Aorta (tissue), 5 donors: ENCODE results near the gene DIPK1A. TPM values are rescaled to one million over a fixed set of nuclear protein-coding genes. Genes with fewer than 3 reads are reported as not detected.
A peak's percentile ranks its signal among the peaks of the same experiment; 100 is the strongest.

Experiments used
- ATAC-seq: fragments of 200-7000 bp; cut with Tn5 transposase; one replicate; pipeline ENCODE4 v1.9.1; 2022; ENCODE audit warnings: moderate library complexity; ENCODE audit not compliant: low FRiP score
- DNase-seq, 2 donors: peaks; one replicate each; pipeline ENCODE4 v3.0.0-alpha.2; 2020
- H3K27ac ChIP-seq, 2 donors: one replicate each; pipeline ENCODE4 v1.5.1; 2013; ENCODE audit warnings: low read length in 2 of 2, mild to moderate bottlenecking in 2 of 2, moderate library complexity in 2 of 2, control low read depth in 1 of 2, inconsistent platforms in 1 of 2, low read depth in 1 of 2
- H3K27me3 ChIP-seq, 2 donors: one replicate each; pipeline ENCODE4 v1.6.1; 2013; ENCODE audit warnings: control low read depth in 1 of 2, low read length in 1 of 2, mild to moderate bottlenecking in 1 of 2, moderate library complexity in 1 of 2; ENCODE audit not compliant: insufficient read depth in 2 of 2, control insufficient read depth in 1 of 2
- H3K36me3 ChIP-seq, 2 donors: one replicate each; pipeline ENCODE4 v1.6.1; 2013; ENCODE audit warnings: control low read depth in 1 of 2, low read length in 1 of 2, mild to moderate bottlenecking in 1 of 2; ENCODE audit not compliant: insufficient read depth in 2 of 2, control insufficient read depth in 1 of 2
- H3K4me1 ChIP-seq, 2 donors: one replicate each; pipeline ENCODE4 v1.6.1; 2013; ENCODE audit warnings: low read length in 2 of 2, control low read depth in 1 of 2, mild to moderate bottlenecking in 1 of 2, moderate library complexity in 1 of 2; ENCODE audit not compliant: insufficient read depth in 2 of 2, control insufficient read depth in 1 of 2
- H3K4me3 ChIP-seq, 2 donors: one replicate each; pipeline ENCODE4 v1.5.1; 2013; ENCODE audit warnings: low read length in 2 of 2, control low read depth in 1 of 2, mild to moderate bottlenecking in 1 of 2
- H3K9me3 ChIP-seq: one replicate; pipeline ENCODE4 v1.6.1; 2013; ENCODE audit warnings: mild to moderate bottlenecking, low read length; ENCODE audit not compliant: control insufficient read depth
- WGBS, 2 donors: extraction: QIAGEN DNeasy Blood & Tissue Kit; methylation state at CpG; one replicate each; pipeline ENCODE4 v1.1.7; 2013; 5-methylcytosine and 5-hydroxymethylcytosine counted together
- intact Hi-C, 2 donors: fragments of 100-400 bp; cut with DNase I; formaldehyde crosslinking; loops; one replicate each; pipeline versions ENCODE4 v1.14.2 to v1.15.0; 2022
- polyA plus RNA-seq, 2 donors: library from polyadenylated mRNA; stranded (reverse); fragments of 200-250 nt; gene quantifications; one replicate each; pipeline ENCODE4 v1.2.3, GENCODE V29; 2013
- total RNA-seq, 2 donors: library from RNA; stranded (reverse); fragmentation: NEBNext Ultra II Directional; extraction: Animal tissue kit (Norgen Biotek cat#: 25700); gene quantifications; one replicate each; pipeline ENCODE4 v1.2.1, GENCODE V29; 2021
- donor health status: healthy with polysubstance abuse.
- donor health status: Bipolar disorder and iron deficiency.
- donor health status: DM: no; HTN: no; CAD: no.
- donor health status: DM: no; HTN: no; CAD: no.
- donor health status: DM: yes; HTN: yes; CAD: no.

The DIPK1A gene
- total and polyA plus RNA-seq, 4 donors: 4.9 to 15.9 (median 10.8) TPM

DNA sequence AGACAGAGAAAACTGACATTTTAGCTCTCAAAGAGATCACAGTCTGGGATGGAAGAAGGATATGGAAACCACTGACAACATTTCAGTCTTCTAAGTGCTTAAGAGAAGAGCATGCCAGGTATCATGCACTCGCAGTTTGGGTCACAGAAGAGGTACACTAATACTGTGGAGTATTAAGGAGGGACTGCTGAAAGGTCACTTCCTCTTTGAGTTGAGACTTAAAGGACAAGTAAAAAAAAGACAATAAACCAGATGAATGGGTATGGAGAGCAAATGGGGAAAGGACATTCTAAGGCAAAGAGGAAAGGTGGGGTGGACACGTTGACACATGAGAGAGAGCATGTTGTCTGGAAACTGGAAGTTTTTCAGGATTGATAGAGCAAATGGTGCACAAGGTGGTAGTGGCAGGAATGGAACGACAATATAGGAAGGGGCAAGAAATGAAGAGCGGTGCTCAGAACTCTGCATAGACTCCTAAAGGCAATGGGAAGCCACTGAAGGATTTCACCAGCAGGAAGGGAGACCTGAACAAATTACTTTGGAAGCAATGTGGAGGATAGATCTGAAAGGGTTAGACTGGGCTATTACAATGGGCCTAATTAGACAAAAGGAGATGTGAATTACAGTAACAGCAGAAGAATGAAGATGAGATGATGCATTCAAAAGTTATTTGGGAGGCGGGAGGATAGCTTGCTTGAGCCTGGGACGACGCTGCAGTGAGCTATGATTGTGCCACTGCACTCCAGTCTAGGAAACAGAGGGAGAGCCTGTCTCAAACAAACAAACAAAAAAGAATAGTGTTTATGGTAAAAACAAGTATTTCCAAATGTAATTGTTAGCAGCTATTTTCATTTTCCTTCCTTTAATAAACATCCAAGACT lies 11.1 kb downstream of the DIPK1A start:
- 91% methylated on average over 7 of the region's 7 CpGs for WGBS, 2 donors
- Histone ChIP-seq H3K4me1 (no peaks in the 10 kb centered on the region), H3K36me3 (no peaks in the 10 kb centered on the region), H3K27ac (peak overlapping the region in 1 of 2 donors; percentile 63), H3K9me3 (no peaks in the 10 kb centered on the region), H3K27me3 (no peaks in the 10 kb centered on the region), H3K4me3 (no peak overlapping the region)
- DNase-seq (no peak), ATAC-seq (no peak)
- intact Hi-C loops: no loop called here

DNA sequence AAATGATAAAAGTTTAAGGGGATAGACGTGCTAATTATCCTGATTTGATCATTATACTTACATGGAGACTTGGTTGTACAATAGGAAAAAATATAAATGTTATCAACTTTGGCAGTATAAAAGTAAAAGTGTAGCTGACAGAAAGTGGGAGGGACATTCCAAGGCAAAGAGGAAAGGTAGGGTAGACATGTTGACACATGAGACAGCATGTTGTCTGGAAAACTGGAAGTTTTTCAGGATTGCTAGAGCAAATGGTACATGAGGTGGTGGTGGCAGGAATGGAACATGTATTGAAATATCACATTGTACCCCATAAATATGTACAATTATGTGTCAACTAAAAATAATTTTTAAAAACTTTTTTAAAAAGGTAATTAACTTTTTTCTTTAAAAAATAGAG lies 13.2 kb downstream of the DIPK1A start:
- H3K4me1 ChIP-seq: peaks cover 2 to 4% of the 10 kb centered on the region in 2 donors

DNA sequence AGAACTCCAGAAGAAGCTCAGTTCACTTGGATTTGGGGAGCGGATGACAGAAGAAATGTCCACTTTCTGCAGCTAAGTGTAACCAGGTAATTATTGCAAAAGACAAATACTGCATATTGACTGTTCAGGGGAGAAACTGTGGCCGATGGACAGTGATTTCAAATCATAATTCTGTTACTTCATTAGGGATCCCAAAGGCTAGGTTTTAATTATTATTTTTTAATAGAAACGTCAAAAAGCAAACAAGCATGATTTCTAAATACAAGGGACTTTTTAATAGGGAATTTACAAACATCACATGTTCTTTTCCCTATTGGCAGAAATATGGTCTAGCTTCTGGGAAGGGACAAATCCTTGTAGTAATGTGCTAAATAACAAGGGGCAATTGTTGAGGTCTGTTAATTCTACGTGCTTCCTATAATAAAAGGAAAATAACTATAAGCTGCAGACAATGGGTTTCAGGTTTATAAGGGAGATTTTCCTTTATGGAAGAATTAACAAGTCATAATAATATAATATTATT lies 15.5 kb downstream of the DIPK1A start:
- no peaks in the 10 kb centered on the region for H3K27me3 ChIP-seq
- H3K9me3 ChIP-seq: no peaks in the 10 kb centered on the region
- H3K4me1 ChIP-seq: peaks cover 2 to 4% of the 10 kb centered on the region in 2 donors
- H3K36me3 ChIP-seq: no peaks in the 10 kb centered on the region
- 82 to 86% methylated on average over 4 of the region's 4 CpGs for WGBS, 2 donors
- no peak overlapping the region for H3K27ac ChIP-seq
- H3K4me3 ChIP-seq: no peak overlapping the region
- DNase-seq: no peak
- no peak for ATAC-seq
- intact Hi-C loops: no loop called here

More for the DNA sequence above, 13.2 kb downstream of the DIPK1A start:
- no peaks in the 10 kb centered on the region for H3K9me3 ChIP-seq
- no peak overlapping the region for H3K4me3 ChIP-seq
- intact Hi-C loops: no loop called here
- H3K36me3 ChIP-seq: no peaks in the 10 kb centered on the region
- DNase-seq (no peak), ATAC-seq (no peak)
- 89 to 96% methylated on average over 1 of the region's 1 CpG for WGBS, 2 donors
- H3K27ac ChIP-seq: no peak overlapping the region
- H3K27me3 ChIP-seq: no peaks in the 10 kb centered on the region

DNA sequence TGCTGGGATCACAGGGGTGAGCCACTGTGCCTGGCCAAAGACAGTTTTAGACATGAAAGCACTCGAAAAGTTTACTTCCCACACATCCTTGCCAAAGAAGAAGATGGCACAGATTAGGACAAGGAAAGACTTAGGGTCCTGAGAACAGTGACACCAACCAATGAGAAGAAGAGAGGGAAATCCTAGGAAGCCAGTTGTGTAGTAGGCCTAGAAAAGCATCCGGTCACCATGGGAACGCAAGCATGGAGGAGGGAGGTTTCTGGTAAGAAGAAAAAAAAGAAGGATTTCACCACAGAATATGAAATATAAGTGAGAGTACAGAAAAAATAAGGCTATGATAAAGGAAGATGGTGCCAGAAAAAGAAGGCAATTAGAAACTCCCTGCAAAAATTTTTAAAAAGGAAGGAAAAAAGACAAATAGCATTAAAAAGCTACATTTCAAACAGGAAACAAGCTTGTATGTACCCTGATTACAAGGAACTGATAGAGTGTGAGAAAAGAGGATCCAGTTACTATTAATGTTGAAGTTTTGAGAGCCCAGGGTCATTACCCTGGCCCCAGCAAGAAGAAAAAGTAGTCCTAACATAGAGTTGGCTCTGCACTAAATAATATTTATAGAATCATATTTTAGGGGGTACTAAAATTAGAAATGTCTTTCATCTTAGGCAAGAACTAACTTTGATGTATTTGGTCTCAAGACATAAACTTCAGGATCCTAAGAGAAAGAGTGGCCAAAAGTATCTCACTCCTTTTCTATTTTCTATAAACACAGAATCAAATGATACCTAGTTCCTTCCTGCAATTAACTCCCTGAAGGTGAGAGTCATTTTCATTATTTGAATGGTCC lies 16.1 kb downstream of the DIPK1A start:
- Histone ChIP-seq H3K27me3 (no peaks in the 10 kb centered on the region), H3K4me1 (peaks cover 2 to 4% of the 10 kb centered on the region in 2 donors), H3K27ac (peak overlapping the region; percentile 76 to 83), H3K4me3 (no peak overlapping the region), H3K9me3 (no peaks in the 10 kb centered on the region), H3K36me3 (no peaks in the 10 kb centered on the region)
- DNase-seq (no peak), ATAC-seq (no peak)
- 71 to 74% methylated on average over 3 of the region's 3 CpGs for WGBS, 2 donors
- intact Hi-C loops: no loop called here

DNA sequence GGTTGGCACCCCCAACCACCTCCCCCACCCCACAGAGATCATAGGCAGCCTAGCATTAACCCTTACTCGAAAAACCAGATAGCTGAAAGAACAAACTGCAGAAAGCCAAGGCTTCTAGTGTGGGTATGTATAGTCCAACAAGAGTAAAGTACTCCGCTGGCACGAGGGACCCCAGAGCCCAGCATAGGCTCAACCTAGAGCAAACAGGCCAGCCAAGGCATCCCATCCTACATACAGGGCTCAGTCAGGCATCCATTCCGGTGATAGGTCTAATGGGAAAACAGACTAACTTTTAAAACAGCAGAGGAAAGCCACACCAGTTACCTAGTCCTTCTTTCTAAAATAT lies 17.8 kb downstream of the DIPK1A start:
- H3K36me3 ChIP-seq: no peaks in the 10 kb centered on the region
- no peaks in the 10 kb centered on the region for H3K27me3 ChIP-seq
- peak overlapping the region in 1 of 2 donors; percentile 42 for H3K27ac ChIP-seq
- H3K9me3 ChIP-seq: no peaks in the 10 kb centered on the region
- WGBS, 2 donors: 84 to 89% methylated on average over 4 of the region's 4 CpGs
- intact Hi-C loops: no loop called here
- no peak overlapping the region for H3K4me3 ChIP-seq
- no peak for DNase-seq
- peaks cover 2 to 6% of the 10 kb centered on the region in 2 donors for H3K4me1 ChIP-seq
- no peak for ATAC-seq

DNA sequence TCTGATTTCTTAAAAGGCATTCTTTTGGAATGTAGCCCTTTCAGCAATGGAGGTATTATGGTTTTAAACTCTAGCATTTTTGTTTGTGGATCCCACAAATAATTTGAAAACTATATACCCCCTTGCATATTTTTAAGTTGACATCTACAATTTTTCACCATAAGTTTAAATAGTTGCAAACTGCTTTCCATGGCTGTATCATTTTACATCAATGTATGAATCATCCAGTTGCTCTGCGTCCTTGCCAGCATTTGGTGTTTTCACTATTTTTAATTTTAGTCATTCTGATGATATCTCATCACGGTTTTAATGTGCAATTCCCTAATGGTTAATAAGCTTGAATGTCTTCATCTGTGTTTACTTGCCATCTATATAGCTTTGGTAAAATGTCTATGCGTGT lies 20.7 kb downstream of the DIPK1A start:
- no peaks in the 10 kb centered on the region for H3K36me3 ChIP-seq
- H3K4me3 ChIP-seq: no peak overlapping the region
- ATAC-seq: no peak
- intact Hi-C loops: no loop called here
- H3K27ac ChIP-seq: no peak overlapping the region
- peaks cover 4 to 6% of the 10 kb centered on the region in 2 donors for H3K4me1 ChIP-seq
- H3K9me3 ChIP-seq: no peaks in the 10 kb centered on the region
- no peaks in the 10 kb centered on the region for H3K27me3 ChIP-seq
- WGBS, 2 donors: 33 to 36% methylated on average over 3 of the region's 3 CpGs
- no peak for DNase-seq

DNA sequence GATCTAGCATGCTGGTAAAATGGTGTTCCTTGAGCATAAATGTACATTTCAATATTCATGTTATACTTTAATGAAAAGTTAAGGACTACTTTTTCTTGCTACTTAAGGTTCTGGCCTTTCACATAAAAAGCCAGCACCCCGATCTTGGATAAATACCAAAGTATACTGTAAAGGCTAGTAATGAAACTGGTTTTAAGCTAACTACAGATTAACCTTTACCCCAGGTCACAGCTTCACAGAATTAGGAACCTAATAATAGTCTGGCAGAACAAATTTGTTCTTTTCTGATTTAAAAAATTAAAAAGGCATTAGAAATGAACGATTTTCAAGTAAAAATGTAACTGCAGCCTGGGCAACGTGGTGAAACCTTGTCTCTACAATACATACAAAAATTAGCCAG lies 23.5 kb downstream of the DIPK1A start:
- peaks cover 3% of the 10 kb centered on the region in 2 donors for H3K4me1 ChIP-seq
- DNase-seq: no peak
- no peaks in the 10 kb centered on the region for H3K9me3 ChIP-seq
- H3K27ac ChIP-seq: no peak overlapping the region
- ATAC-seq: no peak
- H3K4me3 ChIP-seq: no peak overlapping the region
- WGBS, 2 donors: 64 to 66% methylated on average over 3 of the region's 3 CpGs
- H3K36me3 ChIP-seq: no peaks in the 10 kb centered on the region
- intact Hi-C loops: no loop called here
- H3K27me3 ChIP-seq: no peaks in the 10 kb centered on the region

DNA sequence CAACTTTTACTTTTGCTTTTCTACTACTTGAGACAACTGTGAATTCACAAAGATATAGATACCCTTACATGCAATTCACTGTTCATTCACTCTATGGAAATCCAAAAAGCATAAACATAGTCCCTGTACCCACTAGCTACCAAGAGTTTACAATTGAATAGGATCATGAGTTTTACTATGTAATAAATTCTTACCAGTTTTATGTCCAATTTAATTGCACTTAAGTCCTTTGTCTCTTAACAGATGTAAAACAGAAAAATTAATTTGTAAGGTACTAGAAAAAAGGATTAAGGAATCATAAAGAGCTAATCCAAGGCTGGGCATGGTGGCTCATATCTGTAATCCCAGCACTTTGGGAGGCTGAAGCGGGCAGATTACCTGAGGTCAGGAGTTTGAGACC lies 24.4 kb downstream of the DIPK1A start:
- intact Hi-C loops: no loop called here
- H3K36me3 ChIP-seq: no peaks in the 10 kb centered on the region
- ATAC-seq (no peak), DNase-seq (no peak)
- H3K27ac ChIP-seq: no peak overlapping the region
- WGBS, 2 donors: 92 to 96% methylated on average over 1 of the region's 1 CpG
- peaks cover 3% of the 10 kb centered on the region in 2 donors for H3K4me1 ChIP-seq
- no peaks in the 10 kb centered on the region for H3K9me3 ChIP-seq
- no peaks in the 10 kb centered on the region for H3K27me3 ChIP-seq
- no peak overlapping the region for H3K4me3 ChIP-seq
